HG03039 (cell line): ENCODE data around the gene NGF.

Experiments used
- ATAC-seq: cut with Tn5 transposase; IDR thresholded peaks from one replicate; pipeline ENCODE4 v1.9.1; 2021; ENCODE audit warnings: mild to moderate bottlenecking, moderate library complexity; ENCODE audit not compliant: unreplicated experiment

The NGF gene

DNA sequence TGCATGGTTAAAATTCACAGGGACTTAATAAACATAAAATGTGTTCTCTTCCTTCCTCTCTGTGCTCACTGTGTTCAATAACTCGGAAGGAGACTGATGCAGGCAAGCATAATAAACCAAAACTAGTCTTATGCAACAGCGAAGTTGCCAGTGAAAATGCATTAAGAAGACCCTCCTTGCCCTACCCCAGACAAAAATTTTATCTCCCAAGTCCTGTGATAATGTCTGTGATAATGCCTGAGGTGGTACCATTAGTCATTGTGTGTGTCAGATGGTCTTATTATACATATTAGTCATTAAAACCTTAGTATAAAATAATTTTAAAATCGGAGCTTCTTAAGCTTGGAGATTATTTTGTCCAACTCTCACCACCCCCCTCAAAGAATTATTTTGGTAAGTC lies 97.8 kb downstream of the NGF start:
- no peak for ATAC-seq

DNA sequence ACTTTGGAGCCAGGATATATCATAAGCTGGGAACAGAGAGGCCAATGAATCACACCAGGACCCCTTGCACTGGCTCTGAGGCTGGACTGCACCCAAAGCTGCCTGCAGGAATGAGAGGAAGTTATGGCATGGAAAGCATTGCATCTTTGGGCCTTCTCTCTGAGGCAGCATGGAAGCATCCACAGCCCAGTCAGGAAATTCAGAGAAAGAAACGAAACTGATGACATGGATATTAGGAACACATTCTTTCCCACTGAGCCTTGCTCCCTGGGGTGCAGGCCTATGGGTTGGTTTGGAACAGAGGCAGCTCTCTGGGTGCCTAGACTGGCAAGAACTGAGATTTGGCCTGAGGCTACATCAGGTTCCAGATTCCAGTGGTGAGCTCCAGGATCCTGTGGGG lies 98.6 kb downstream of the NGF start:
- ATAC-seq, result no peak

GRCh38 chr1:115239148-115239422 lies 99.0 kb downstream of the NGF start:
- ATAC-seq, result no peak

GRCh38 chr1:115238336-115239147 lies 99.5 kb downstream of the NGF start:
- no peak for ATAC-seq

GRCh38 chr1:115237507-115237906 lies 100.5 kb downstream of the NGF start:
- no peak for ATAC-seq

- ATAC-seq, result no peak
Measured at GRCh38 chr1:115237023-115237422, 101.0 kb downstream of the NGF start.
